SW480 (cell line): Measurements from ENCODE around the gene PINK1.
A peak's percentile ranks its signal among the peaks of the same experiment; 100 is the strongest.
"Not testable (repeated sequence)": the region's sequence is repeated elsewhere in the genome, so short reads cannot be mapped to it uniquely, and the experiment has no call there.

ENCODE experiments used
- DNase-seq: peaks from one replicate; pipeline ENCODE4 v3.0.0-alpha.2; 2016; ENCODE audit warnings: low spot score

PINK1 gene

DNA sequence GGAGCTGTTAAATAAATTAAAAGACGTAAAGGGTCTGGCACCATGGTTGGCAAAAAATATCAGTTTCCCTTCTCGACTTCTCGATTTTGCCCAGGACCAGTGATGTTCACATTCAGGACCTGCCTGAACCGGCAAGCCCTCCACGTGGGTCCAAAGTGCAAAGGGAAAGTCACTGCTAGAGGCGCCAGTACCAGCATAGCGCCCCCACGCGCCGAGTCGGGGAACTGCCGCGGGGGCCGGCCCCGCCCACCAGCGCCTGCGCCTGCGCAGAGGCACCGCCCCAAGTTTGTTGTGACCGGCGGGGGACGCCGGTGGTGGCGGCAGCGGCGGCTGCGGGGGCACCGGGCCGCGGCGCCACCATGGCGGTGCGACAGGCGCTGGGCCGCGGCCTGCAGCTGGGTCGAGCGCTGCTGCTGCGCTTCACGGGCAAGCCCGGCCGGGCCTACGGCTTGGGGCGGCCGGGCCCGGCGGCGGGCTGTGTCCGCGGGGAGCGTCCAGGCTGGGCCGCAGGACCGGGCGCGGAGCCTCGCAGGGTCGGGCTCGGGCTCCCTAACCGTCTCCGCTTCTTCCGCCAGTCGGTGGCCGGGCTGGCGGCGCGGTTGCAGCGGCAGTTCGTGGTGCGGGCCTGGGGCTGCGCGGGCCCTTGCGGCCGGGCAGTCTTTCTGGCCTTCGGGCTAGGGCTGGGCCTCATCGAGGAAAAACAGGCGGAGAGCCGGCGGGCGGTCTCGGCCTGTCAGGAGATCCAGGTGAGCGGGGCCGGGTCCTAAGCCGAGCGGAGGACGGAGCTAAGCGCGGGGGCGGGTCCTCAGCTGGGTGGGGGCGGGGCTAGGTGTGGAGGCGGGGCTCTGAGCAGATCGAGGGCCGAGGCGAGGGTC is at the start of gene PINK1:
Gene PINK1 (plus strand): TSS at position 269 of the 875 bp plus-strand sequence. CDS start 91 bp downstream, at position 360.
- peak; percentile 84 for DNase-seq

DNA sequence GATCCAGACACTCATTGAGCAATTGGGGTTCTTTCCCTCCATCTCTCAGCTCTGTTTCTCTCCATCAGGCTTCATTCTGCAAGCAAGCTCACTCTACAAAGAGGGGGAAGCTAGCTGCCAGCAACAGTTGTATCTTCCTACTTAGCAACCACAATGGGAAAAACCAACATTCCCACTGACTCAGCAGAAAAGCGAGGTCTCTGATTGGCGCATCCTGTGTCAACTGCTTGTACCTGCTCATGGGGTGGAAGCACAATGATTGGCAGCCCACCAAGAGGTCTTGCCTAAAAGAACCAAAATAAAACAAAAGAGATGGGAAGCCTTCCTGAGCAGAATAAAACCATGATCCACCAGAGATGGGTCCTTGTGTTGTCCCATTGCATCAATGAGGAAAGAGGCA is 48.4 kb upstream of the PINK1 start:
- peak; percentile 20 for DNase-seq

GRCh38 chr1:20586953-20587660 is 46.2 kb upstream of the PINK1 start:
- no peak for DNase-seq

DNA sequence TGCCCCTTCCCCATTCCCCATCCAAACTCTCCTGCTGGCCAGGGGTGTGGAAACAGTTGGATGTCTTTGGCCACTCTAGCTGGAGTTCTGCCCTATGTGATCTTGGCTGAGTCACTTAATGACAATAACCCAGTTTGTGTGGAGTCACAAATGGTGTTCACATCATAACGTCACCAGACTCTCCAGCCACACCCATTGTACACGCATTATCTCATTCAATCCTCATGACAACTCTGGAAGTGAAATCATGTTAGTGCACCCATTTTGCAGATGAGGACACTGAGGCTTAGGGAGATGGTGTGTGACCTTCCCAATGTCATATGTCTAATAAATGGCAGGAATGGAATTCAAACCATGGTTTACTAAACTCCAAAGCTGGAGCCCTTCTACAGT is 45.6 kb upstream of the PINK1 start:
- DNase-seq = peak; percentile 40

- DNase-seq = peak; percentile 83
Observed at GRCh38 chr1:20588634-20589225, 44.5 kb upstream of the PINK1 start, which contains the start of gene CDA. CDA (plus strand) TSS chr1:20589097; CDS start chr1:20589130, 33 bp downstream.

DNA sequence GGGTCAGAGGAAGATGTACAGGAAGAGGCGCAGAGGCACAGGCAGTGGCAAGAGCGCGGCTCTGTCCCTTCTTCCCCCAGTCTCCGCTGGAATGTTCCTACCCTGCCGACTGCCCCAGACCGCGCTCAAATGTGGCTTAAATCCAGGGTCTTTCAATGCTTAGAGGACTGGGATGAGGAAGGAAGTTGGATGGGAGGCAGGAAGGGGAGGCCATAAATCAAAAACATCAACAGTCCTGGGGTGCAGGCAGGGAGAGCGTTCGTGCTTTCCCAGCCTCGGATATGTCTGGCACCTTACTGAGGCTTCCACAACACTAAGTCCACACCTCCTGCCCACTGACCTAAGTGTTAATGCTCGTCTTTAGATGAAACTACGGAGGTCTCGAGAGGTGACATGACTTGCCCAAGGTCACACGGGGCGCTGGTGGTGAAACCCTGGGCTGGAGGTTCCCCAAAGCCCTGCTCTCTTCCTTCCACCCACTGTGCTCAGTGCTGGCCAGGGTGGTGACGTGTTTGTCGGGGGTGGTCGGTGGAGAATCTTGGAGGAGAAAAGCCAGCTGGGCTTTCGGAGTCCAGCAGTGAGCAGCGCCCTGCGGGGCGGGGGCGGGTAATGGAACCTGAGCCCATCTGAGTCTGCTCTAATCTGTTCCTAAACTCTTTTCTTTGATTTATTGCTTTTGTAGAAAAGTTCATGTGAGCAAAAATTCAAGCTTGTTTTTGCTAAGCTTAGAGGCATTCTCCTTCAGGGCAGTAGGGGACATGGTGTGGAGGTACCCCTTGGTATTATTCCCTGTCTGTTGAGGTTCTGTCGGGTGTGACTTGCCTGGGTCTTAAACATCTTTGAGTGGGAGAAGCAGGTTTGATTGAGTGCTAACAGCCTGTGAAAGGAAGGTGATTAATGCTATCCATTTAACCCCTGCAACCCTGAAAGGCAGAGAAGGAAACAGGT is 43.7 kb upstream of the PINK1 start:
- DNase-seq = no peak

- DNase-seq = peak; percentile 56
Observed at GRCh38 chr1:20590306-20590777, 42.9 kb upstream of the PINK1 start.

DNA sequence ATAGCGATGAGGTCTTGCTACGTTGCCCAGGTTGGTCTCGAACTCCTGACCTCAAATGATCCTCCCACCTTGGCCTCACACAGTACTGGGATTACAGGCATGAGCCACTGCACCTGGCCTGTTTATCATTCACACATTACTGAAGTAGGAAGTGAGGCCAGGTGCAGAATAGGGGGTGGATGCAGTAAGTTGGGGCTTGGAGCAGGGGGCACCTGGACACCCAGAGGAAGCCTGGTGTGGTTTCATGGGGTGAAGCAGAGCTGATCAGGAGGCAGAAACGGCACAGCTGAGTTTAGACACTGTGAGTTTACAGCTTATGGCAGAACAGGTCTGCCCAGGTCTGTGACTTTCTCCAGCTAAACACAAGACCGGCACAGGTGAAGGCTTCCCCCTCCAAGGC is 39.5 kb upstream of the PINK1 start:
- no peak for DNase-seq

- no peak for DNase-seq
Observed at GRCh38 chr1:20594746-20595145, 38.5 kb upstream of the PINK1 start.

GRCh38 chr1:20596106-20596505 is 37.2 kb upstream of the PINK1 start:
- no peak for DNase-seq

DNA sequence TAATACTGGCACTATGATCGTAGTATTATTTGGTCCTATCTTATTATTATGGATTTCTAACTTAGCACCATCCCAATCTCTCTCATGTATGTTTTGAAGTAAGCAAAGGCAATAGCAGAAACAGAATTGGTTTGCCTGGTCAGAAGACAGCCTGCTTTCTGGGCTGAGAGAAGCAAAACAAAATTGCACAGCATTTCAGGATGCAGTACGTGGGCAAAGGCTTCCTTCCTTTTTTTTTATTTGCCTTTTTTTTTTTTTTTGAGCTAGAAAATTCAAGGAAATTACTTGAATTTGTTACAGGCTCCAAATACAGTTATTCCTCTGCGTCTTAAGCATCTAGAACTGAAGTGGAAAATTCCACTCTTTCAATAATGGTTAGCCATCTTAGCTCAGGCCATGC is 35.6 kb upstream of the PINK1 start:
- no peak for DNase-seq

DNA sequence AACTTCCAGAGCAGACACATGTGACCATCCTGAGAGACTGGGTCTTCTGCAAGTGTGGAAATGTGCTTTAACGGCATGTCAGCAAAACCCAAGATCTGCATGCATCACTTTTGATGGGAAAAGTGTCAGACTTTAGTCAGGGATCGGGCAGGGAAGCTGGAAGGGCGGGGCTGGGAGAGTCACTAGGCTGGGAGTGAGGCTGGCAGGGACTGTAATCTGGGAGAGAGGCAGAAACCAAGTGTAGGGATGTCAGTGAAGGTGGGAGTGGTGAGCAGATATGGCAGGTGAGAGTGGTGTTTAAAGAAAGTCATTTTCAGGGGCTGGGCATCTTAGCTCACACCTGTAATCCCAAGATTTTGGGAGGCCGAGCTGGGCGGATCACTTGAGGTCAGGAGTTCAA is 33.1 kb upstream of the PINK1 start:
- DNase-seq = no peak

GRCh38 chr1:20601129-20601825 is 32.0 kb upstream of the PINK1 start:
- no peak for DNase-seq

DNA sequence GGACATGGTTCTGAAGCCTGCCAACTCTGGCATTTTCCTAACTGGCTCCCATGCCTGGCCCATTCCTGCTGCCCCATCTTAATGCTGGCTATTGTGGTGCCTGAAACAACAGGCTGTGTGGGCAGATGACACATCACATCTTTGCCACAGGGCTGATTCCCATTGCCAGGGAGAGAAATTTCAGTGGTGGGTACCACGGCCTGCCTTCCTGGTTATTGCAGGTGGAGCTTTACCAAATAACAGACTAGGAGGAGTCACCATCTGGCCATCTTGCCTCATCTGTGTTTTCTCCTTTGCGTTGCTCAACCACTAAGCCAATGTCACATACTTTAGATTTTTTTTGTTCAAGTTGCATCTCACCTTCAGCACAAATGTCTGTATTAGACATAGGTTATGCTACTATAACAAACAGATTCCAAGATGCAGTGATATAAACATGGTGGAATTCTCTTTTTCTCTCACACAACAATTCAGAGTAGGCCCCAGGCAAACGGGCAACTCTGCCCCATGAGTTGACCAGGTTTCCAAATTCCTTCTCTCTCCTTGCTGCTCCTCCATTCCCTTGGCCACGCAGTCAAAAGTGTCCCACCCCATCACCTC is 30.3 kb upstream of the PINK1 start:
- no peak for DNase-seq

DNA sequence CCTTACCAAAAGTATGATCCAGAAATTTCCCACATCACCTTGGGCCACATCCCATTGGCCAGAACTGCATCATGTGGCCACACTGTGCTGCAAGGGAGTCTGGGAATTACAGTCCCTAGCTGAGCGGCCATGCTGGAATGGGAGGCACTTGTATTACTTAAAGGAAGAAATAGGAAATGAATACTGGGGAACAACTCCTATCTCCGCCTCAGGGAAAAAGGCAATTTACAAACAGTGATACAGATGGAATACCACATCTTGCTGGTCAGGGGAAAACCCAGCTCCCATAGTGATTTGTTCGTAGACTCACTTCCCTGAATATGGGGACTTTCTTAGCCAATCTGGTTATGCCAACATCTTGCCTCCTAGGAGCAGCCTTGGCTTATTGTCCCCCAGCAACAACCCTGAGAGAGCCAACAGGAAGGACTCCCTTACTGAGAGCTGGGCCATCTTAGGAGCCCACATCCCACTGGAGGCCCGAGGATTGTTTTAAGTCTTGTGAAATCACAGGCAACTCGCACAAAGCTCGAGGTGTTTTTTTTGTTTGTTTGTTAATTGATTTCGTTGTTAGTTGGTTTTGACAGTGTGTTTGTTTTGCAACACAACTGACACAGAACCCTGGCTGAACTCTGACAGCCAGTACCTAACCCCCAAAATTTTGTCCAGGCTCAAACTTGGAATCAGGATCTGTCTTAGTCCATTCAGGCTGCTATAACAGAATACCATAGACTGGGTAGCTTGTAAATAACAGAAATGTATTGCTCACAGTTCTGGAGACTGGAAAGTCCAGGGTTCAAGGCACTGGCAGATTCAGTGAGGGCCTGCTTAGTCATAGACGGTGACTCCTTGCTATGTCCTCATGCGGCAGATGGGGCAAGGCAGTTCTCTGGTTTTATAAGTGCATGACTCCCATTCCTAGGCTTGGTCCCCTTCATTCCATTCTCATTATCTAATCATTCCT is 29.5 kb upstream of the PINK1 start:
- no peak for DNase-seq

- DNase-seq = no peak
Observed at GRCh38 chr1:20604678-20605077, 28.6 kb upstream of the PINK1 start.

DNA sequence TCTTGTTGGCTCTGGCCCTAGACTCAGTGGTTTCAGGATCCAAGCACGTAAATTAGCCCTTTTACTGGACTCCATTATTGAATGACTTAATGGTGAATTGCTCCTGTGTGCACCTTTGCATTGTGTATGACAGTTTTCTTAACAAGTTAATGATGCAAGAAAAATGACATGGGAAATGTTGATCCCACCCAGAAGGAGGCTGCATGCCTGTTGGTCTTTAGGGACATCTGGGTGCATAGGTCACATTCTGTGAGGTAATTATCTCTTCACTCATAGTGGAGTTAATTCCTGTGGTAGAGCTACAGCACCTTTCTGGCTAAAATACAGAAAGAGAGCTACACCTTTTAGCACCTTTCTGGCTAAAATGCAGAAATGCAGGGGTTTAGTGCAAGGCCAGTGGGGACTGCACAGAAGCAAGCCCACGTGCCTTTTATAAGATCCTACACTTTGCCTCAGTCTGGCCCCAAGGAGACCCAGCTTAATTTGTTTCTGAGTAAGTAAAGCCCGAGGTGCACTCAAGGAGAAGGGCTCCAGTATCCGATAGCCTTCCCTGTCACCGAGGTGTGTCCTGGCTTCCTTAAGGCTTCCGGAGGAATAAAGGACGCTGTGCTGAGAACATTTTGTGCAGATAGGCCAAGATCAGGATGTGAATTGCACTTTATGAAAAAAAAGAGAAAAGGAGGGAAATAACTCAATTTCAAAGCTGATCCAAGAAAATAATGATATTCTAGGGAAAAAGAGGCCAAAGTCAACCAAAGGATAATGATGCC is 26.3 kb upstream of the PINK1 start:
- not testable (repeated sequence) for DNase-seq

GRCh38 chr1:20609541-20609940 is 23.7 kb upstream of the PINK1 start:
- DNase-seq = no peak

DNA sequence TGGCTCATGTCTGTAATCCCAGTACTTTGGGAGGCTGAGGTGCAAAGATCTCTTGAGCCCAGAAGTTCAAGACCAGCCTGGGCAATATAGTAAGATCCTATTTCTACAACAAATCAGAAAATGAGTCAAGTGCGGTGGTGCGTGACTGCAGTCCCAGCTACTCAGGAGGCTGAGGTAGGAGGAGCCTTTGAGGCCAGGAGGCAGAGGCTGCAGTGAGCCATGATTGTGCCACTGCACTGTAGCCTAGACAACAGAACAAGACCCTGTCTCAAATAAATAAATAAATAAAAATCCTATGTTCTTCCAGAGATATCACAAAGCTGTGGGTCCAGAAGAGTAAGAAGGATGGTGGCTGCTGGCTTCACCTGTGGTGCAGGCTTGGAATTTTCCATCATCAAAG is 22.3 kb upstream of the PINK1 start:
- no peak for DNase-seq
